Lower leg skin (tissue), 4 donors: Measurements from ENCODE around the gene APLF. TPM values are rescaled to one million over a fixed set of nuclear protein-coding genes. Genes with fewer than 3 reads are reported as not detected.
"Not testable (repeated sequence)": the region's sequence is repeated elsewhere in the genome, so short reads cannot be mapped to it uniquely, and the experiment has no call there.

ENCODE experiments used
- DNase-seq, 2 donors: peaks; one replicate each; pipeline ENCODE4 v3.0.0-alpha.2; 2019; ENCODE audit warnings: low spot score in 2 of 2
- H3K4me3 ChIP-seq: fragments of 200-600 bp; sonication (generic); 2 replicates; pipeline ENCODE4 v1.5.1; 2017; ENCODE audit warnings: mild to moderate bottlenecking, low read depth; ENCODE audit not compliant: poor library complexity, severe bottlenecking
- POLR2A ChIP-seq, 2 donors: fragments of 450-650 bp; IDR thresholded peaks; one replicate each; pipeline ENCODE4 v1.6.1; 2016 to 2017; ENCODE audit warnings: antibody characterized with exemption in 2 of 2, mild to moderate bottlenecking in 1 of 2, moderate library complexity in 1 of 2
- WGBS, 2 donors: methylation state at CpG; one replicate each; pipeline ENCODE4 v1.1.5; 2018; 5-methylcytosine and 5-hydroxymethylcytosine counted together
- intact Hi-C: fragments of 100-400 bp; cut with DNase I; formaldehyde crosslinking; loops from one replicate; pipeline ENCODE4 v1.15.0; 2023; ENCODE audit warnings: low total_unique reads
- total RNA-seq, 4 donors: library from RNA; depleted of rRNA; stranded (reverse); fragments of >200 nt; gene quantifications; one replicate each; pipeline ENCODE4 v1.1.0, GENCODE V29; 2016
- TF ChIP-seq, protein P1 (sequence below), 3 donors: fragments of 450-650 bp; IDR thresholded peaks; one replicate each; pipeline ENCODE4 v1.5.1; 2016; ENCODE audit warnings: antibody characterized with exemption in 3 of 3, mild to moderate bottlenecking in 3 of 3, moderate library complexity in 2 of 3

APLF gene
- total RNA-seq, 4 donors from 2014 or later: 7.5 to 12.9 (median 9.5) TPM

DNA sequence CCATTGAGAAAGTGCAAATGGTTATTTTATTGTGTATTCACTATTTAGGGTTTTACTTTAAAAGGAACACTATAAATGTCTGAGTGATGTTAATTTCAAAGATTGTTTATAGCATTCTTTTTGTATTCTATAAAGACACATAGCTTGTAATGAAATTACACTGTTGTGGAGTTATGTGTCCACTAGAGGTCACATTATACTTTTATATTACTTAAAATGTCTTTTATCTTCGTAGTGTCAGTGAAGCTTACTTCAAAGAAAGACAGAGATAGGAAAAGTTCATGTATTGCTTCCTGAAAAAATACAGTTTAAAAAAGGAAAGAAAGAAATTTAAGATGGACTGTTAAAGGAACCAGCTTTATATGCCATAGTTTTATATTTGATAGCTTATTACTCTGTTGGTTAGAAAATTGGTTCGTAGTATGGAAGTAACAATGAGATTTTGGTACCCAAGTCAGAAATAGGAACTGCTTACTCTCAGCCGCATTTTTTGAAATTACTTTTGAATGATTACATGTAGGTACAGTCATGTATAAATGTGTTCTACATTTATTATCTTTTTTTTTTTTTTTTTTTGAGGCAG, 20.5 kb downstream of the APLF start:
- 51 to 59% methylated on average over 3 of the region's 3 CpGs for WGBS, 2 donors
- no peak for DNase-seq
- no peak overlapping the region for H3K4me3 ChIP-seq
- intact Hi-C loops: no loop called here
- TF ChIP-seq, protein P1, sequence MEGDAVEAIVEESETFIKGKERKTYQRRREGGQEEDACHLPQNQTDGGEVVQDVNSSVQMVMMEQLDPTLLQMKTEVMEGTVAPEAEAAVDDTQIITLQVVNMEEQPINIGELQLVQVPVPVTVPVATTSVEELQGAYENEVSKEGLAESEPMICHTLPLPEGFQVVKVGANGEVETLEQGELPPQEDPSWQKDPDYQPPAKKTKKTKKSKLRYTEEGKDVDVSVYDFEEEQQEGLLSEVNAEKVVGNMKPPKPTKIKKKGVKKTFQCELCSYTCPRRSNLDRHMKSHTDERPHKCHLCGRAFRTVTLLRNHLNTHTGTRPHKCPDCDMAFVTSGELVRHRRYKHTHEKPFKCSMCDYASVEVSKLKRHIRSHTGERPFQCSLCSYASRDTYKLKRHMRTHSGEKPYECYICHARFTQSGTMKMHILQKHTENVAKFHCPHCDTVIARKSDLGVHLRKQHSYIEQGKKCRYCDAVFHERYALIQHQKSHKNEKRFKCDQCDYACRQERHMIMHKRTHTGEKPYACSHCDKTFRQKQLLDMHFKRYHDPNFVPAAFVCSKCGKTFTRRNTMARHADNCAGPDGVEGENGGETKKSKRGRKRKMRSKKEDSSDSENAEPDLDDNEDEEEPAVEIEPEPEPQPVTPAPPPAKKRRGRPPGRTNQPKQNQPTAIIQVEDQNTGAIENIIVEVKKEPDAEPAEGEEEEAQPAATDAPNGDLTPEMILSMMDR (IDR thresholded peaks at IDR 0.05): no peak
- TF ChIP-seq POLR2A (IDR thresholded peaks at IDR 0.05): no peak

DNA sequence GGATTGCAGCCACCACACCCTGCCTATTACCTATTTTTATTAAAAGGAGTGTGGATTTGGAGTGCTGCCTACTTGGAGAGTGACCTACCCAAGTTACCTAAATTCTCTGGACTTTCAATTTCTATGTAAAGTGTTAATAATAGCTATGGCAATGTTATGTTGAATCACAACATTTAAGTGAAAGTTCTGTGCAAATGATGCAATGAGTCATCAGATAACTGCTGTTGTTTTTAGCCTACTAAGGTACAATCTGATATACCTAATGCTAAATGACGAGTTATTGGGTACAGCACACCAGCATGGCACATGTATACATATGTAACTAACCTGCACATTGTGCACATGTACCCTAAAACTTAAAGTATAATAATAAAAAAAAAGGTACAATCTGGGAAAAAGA, 21.2 kb downstream of the APLF start:
- WGBS, 2 donors: 50 to 70% methylated on average over 1 of the region's 1 CpG
- H3K4me3 ChIP-seq, DNase-seq, intact Hi-C loops: not testable (repeated sequence)

DNA sequence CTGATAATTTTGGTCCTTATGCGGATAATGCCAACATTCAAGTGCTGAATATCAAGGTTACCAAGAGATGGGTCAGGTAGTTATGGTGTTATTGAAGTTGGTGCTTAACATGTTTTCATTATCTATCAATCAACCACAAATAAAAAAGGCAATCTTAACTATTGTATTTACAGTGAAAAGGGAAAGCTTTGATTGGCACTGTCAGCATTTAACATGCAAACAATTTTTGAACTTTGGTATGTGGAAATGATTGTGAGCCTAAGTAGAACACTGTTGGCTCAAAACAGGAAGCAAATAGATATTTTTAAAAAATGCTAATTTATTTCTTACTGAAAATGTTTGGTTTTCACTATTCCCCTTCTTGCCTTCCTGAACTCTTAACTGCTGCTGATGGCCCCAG, 21.9 kb downstream of the APLF start:
- WGBS, 2 donors: 93 to 97% methylated on average over 1 of the region's 1 CpG
- intact Hi-C loops: no loop called here
- TF ChIP-seq POLR2A (IDR thresholded peaks at IDR 0.05): no peak
- TF ChIP-seq, protein P1 (IDR thresholded peaks at IDR 0.05): no peak
- no peak overlapping the region for H3K4me3 ChIP-seq
- no peak for DNase-seq

DNA sequence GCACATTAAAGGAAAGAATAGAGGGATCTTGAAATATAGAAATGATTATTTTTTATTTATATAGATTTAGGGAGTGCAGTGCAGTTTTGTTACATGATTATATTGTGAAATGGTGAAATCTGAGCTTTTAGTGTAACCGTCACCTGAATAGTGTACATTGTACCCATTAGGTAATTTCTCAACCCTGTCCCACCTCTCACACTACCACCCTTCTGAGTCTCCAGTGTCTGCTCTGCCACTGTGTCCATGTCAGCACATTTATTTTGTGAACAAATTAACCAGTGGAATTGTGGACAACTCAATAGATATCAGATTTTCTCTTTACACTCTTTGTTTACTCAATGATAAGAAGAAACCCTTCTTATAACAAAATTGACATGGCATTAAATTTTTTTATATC, 24.2 kb downstream of the APLF start:
- no peak overlapping the region for H3K4me3 ChIP-seq
- TF ChIP-seq, protein P1 (IDR thresholded peaks at IDR 0.05): no peak
- no peak for TF ChIP-seq POLR2A (IDR thresholded peaks at IDR 0.05)
- intact Hi-C loops: no loop called here
- no peak for DNase-seq
- WGBS, 2 donors: 94 to 98% methylated on average over 1 of the region's 1 CpG

DNA sequence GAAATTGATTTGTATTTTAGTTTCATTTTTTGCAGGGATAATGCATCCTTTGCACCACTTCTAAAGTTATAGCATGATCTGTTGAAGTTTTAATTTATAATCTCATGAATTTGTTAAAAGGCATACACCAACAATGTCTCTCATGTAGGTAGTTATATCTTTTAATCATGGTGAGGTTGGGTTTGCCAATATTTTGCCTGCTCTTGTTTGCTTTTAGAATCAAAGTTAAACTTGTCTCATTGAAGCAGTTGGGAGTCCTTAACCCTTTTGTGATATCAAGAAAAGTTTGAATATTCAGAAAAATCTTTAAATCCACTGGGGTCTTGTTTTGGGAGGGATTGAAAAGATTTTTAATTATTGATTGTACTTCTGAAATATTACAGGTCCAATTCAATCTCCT, 31.7 kb downstream of the APLF start:
- no peak overlapping the region for H3K4me3 ChIP-seq
- DNase-seq: no peak
- intact Hi-C loops: no loop called here
- no peak for TF ChIP-seq POLR2A (IDR thresholded peaks at IDR 0.05)
- TF ChIP-seq, protein P1 (IDR thresholded peaks at IDR 0.05): no peak

DNA sequence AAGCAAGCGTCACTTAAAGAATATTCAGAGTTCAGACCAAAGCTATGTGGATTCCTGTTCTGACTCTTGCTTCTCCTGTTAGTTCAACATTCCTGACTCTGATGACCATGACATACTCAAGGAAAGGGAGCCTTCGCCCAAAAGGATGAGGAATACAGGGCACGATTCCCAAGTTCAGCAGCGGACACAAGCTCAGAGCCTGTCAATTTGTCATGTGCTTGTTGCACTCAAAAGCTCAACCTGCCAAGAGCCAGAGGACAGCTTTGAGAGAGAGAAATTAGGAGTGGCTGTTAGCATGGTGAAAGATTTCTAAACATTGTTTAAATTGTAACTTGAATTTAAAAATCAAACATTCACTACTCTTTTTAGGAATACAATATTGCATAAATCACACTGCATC, 33.3 kb downstream of the APLF start:
- no peak for DNase-seq
- no peak overlapping the region for H3K4me3 ChIP-seq
- intact Hi-C loops: no loop called here
- 86 to 94% methylated on average over 4 of the region's 4 CpGs for WGBS, 2 donors
- TF ChIP-seq POLR2A (IDR thresholded peaks at IDR 0.05): no peak
- TF ChIP-seq, protein P1 (IDR thresholded peaks at IDR 0.05): no peak
